HL-60 (cell line): ENCODE results near the gene PRUNE1.

Source experiments
- DNase-seq, 2 experiments: peaks; one replicate each; pipeline ENCODE4 v3.0.0-alpha.2; 2010 to 2020; ENCODE audit warnings: low read depth in 1 of 2, low spot score in 1 of 2
- H3K27ac ChIP-seq: fragments of 250-450 bp; sonication (Bioruptor Pico); replicated peaks from 2 replicates; pipeline ENCODE4 v1.5.1; 2020; ENCODE audit warnings: mild to moderate bottlenecking, moderate library complexity
- H3K27me3 ChIP-seq: fragments of 250-450 bp; sonication (Bioruptor Pico); 2 replicates; pipeline ENCODE4 v1.5.1; 2021; ENCODE audit warnings: mild to moderate bottlenecking, moderate library complexity; ENCODE audit not compliant: insufficient read depth, poor library complexity, severe bottlenecking
- H3K4me3 ChIP-seq: replicated peaks from 2 replicates; pipeline ENCODE4 v1.5.1; 2011; ENCODE audit warnings: mild to moderate bottlenecking, control low read depth, low read length; ENCODE audit not compliant: insufficient read depth
- CTCF ChIP-seq: IDR thresholded peaks from one replicate; pipeline ENCODE4 v1.5.1; 2011; ENCODE audit warnings: low read length, control low read depth, inconsistent platforms; ENCODE audit not compliant: insufficient read depth
- GABPA ChIP-seq: IDR thresholded peaks from 2 replicates; pipeline ENCODE4 v1.6.1; 2012; ENCODE audit warnings: low read depth
- POLR2AphosphoS5 ChIP-seq: IDR thresholded peaks from 2 replicates; pipeline ENCODE4 v1.6.1; 2012; ENCODE audit warnings: low read depth
- REST ChIP-seq: IDR thresholded peaks from 2 replicates; pipeline ENCODE4 v1.6.1; 2012; ENCODE audit warnings: low read depth; ENCODE audit not compliant: insufficient replicate concordance
- SPI1 ChIP-seq: IDR thresholded peaks from 2 replicates; pipeline ENCODE4 v1.6.1; 2012; ENCODE audit warnings: low read depth, mild to moderate bottlenecking, borderline replicate concordance

Gene PRUNE1

GRCh38 chr1:150992626-150993025 is 15.6 kb upstream of the PRUNE1 start:
- TF ChIP-seq SPI1 = no peak
- no peak for TF ChIP-seq CTCF
- Histone ChIP-seq H3K27ac (no peak overlapping the region), H3K27me3 (no peaks in the 10 kb centered on the region), H3K4me3 (no peak overlapping the region)
- DNase-seq = no peak

- DNase-seq = no peak
- Histone ChIP-seq H3K4me3 (no peak overlapping the region), H3K27me3 (no peaks in the 10 kb centered on the region), H3K27ac (no peak overlapping the region)
- TF ChIP-seq GABPA (no peak), REST (no peak), SPI1 (no peak), POLR2AphosphoS5 (no peak), CTCF (no peak)
Observed at GRCh38 chr1:150994248-150994647, 14.0 kb upstream of the PRUNE1 start.

GRCh38 chr1:150995460-150995859 is 12.8 kb upstream of the PRUNE1 start:
- Histone ChIP-seq H3K27me3 (no peaks in the 10 kb centered on the region), H3K27ac (no peak overlapping the region), H3K4me3 (no peak overlapping the region)
- no peak for DNase-seq
- TF ChIP-seq GABPA (no peak), SPI1 (no peak), CTCF (no peak), POLR2AphosphoS5 (no peak), REST (no peak)

- peak; percentile 27 for TF ChIP-seq CTCF
- TF ChIP-seq SPI1 = no peak
- Histone ChIP-seq H3K27ac (no peak overlapping the region), H3K27me3 (no peaks in the 10 kb centered on the region), H3K4me3 (no peak overlapping the region)
- DNase-seq = no peak
Observed at GRCh38 chr1:150995896-150996295, 12.4 kb upstream of the PRUNE1 start.
